ENCODE results near the gene NOC2L.

Gene NOC2L

DNA sequence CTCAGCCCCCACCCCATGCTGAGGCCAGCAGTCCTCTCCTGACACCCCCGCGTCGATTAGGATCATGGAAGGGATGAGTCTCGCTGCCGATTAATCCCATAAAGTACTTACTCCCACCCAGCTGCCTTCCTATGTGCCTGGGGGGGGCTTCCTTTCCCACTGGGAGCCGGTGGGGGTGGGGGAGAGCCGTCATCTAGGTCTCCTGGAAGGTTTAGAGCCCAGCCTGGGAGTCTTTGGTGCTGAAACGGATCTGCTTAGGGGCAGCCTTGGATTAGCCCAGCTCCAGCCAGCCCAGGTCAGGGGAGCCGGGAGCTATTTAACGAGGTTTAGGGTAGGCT is 25.5 kb downstream of the NOC2L start:
- in situ Hi-C loops (cut with HindIII; ENCODE audit: low sequenced_read_pairs): no loop called here
- no peak overlapping the region for H3K4me3 ChIP-seq (ENCODE audit: low read depth, low read length)
- DNase-seq (ENCODE audit: low read depth, low spot score): no peak
- TF ChIP-seq, protein P1, sequence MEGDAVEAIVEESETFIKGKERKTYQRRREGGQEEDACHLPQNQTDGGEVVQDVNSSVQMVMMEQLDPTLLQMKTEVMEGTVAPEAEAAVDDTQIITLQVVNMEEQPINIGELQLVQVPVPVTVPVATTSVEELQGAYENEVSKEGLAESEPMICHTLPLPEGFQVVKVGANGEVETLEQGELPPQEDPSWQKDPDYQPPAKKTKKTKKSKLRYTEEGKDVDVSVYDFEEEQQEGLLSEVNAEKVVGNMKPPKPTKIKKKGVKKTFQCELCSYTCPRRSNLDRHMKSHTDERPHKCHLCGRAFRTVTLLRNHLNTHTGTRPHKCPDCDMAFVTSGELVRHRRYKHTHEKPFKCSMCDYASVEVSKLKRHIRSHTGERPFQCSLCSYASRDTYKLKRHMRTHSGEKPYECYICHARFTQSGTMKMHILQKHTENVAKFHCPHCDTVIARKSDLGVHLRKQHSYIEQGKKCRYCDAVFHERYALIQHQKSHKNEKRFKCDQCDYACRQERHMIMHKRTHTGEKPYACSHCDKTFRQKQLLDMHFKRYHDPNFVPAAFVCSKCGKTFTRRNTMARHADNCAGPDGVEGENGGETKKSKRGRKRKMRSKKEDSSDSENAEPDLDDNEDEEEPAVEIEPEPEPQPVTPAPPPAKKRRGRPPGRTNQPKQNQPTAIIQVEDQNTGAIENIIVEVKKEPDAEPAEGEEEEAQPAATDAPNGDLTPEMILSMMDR (IDR thresholded peaks at IDR 0.05; ENCODE audit: low read depth, low read length): no peak

DNA sequence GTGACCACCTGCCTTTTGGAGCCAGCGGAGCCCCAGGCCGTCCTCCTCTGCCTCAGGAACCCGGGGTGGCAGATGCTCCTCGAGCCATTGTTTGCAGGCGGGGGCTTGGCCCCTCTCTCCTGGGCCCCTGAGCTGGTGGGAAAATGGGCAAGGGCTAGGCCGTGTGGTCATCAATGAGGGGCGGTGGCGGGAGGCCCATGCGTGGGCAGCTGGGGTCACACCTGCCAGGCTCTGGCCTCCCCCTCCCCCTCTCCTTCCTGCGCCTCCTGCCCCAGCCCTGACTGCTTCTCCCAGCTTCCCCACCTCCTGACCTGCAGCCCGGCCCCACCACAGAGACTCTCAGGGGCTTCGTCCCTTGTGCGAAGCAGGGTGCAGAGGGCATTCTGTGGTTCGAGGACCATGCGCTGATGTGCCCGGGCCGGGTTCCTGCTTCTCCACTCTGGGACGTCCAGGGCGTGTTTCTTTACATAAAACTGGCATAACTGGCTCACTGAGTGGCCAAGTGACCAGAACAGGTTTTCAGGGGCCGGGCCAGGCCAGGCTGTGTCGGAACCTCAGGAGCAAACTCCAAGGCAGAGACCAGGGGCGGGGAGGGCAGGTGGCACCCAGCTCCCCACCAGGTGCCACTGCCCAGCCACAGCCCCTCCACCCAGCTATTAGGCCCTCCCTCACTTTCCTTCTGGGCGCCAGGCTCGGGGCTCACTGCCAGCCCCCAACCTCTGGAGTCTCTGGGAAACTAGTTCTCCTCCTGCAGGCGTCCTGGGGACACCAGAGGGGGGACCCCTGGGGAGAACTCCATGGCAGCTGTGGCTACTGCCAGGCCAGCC is 26.1 kb downstream of the NOC2L start:
- TF ChIP-seq, protein P1 (IDR thresholded peaks at IDR 0.05; ENCODE audit: low read depth, low read length): no peak
- in situ Hi-C loops (cut with HindIII; ENCODE audit: low sequenced_read_pairs): no loop called here
- no peak overlapping the region for H3K4me3 ChIP-seq (ENCODE audit: low read depth, low read length)
- no peak for DNase-seq (ENCODE audit: low read depth, low spot score)

- DNase-seq (ENCODE audit: low read depth, low spot score): no peak
- in situ Hi-C loops (cut with HindIII; ENCODE audit: low sequenced_read_pairs): no loop called here
- TF ChIP-seq, protein P1 (IDR thresholded peaks at IDR 0.05; ENCODE audit: low read depth, low read length): no peak
- no peak overlapping the region for H3K4me3 ChIP-seq (ENCODE audit: low read depth, low read length)
Measured at GRCh38 chr1:932173-932510, 26.9 kb downstream of the NOC2L start.

- in situ Hi-C loops (cut with HindIII; ENCODE audit: low sequenced_read_pairs): no loop called here
- H3K4me3 ChIP-seq (ENCODE audit: low read depth, low read length): no peak overlapping the region
- TF ChIP-seq, protein P1 (IDR thresholded peaks at IDR 0.05; ENCODE audit: low read depth, low read length): no peak
- DNase-seq (ENCODE audit: low read depth, low spot score): no peak
Measured at GRCh38 chr1:931380-932172, 27.5 kb downstream of the NOC2L start.

DNA sequence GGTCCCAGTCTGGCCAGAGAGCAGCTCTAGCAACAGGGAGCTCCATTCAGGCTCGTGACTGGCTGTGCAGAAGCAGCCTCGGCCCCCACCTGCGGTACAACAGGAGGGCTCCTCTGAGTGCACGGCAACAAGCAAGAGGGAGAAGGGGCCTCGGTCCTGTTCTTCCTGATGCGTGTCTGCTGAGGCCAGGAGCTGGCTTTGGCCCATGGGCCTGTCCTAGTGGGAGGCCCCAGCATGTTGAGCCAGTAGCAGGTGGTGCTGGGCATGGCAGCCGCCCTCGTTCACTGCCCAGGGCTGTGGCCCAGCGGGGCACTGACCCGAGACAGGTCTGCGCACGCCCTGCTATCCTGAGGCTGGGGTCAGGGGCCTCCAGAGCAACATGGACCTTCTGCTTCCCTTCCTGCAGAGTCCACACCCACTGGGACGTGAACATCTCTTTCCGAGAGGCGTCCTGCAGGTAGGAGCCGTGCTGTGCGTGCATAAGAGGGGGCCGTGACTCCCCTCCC is 28.4 kb downstream of the NOC2L start:
- no peak overlapping the region for H3K4me3 ChIP-seq (ENCODE audit: low read depth, low read length)
- TF ChIP-seq, protein P1 (IDR thresholded peaks at IDR 0.05; ENCODE audit: low read depth, low read length): no peak
- DNase-seq (ENCODE audit: low read depth, low spot score): no peak
- in situ Hi-C loops (cut with HindIII; ENCODE audit: low sequenced_read_pairs): no loop called here

DNA sequence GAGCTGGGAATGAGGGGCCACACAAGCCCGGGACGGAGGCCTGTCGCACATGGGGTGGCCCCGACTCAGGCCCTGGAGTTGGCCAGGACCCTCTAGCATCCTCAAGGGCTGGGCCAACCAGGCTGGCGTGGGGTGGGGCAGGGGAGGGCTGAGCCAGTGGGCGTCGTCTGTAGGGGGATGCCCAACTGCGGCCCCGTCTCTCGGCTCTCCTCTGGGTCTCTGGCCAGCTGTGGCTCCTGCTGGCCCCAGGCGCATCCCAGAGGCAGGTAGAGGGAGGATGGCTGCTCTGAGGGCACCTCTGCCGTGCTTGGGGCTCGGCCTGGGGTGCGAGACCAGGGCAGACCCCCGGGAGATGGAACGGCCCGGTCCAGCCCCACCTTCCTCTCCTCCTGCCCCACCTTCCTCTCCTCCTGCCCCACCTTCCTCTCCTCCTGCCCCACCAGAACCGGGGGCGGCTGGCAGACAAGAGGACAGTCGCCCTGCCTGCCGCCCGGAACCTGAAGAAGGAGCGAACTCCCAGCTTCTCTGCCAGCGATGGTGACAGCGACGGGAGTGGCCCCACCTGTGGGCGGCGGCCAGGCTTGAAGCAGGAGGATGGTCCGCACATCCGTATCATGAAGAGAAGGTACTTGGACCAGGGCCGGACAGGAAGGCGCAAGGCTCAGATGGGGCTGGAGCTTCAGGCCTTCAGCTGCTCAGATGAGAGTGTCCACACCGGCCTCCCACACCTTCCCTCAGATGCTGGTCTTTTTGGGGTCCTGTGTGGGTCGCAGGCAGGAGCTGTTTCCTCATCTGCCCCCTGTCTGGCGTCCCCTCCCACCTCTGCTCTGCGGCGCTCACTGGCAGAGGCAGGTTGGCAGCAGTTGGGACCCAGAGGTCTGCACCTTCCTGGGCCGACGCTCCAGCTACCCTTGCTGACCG is 29.1 kb downstream of the NOC2L start:
- in situ Hi-C loops (cut with HindIII; ENCODE audit: low sequenced_read_pairs): no loop called here
- TF ChIP-seq, protein P1 (IDR thresholded peaks at IDR 0.05; ENCODE audit: low read depth, low read length): no peak
- H3K4me3 ChIP-seq (ENCODE audit: low read depth, low read length): no peak overlapping the region
- no peak for DNase-seq (ENCODE audit: low read depth, low spot score)

All from astrocyte of the spinal cord (primary cell).